ENCODE measurements around the gene EIF4G2.

DNA sequence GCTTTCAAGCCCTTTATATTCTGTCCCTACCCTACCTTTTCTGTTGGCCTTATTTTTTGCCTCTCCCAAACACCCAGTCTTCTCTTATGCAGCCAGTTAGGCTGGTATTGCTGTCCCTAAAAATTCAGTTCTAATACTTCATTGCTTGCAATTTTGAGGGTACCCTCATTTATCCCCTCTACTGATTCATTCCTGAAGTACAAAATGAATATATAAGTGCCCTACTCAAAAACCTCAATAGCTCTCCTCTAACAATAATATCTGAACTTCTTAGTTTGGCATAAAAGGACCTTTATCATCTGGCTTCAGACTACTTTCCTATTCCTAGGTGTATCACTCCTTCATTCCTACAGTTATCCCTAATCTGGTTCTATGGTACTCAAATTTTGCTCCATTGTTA lies 5.2 kb upstream of the EIF4G2 start:
- TF ChIP-seq, protein P1, sequence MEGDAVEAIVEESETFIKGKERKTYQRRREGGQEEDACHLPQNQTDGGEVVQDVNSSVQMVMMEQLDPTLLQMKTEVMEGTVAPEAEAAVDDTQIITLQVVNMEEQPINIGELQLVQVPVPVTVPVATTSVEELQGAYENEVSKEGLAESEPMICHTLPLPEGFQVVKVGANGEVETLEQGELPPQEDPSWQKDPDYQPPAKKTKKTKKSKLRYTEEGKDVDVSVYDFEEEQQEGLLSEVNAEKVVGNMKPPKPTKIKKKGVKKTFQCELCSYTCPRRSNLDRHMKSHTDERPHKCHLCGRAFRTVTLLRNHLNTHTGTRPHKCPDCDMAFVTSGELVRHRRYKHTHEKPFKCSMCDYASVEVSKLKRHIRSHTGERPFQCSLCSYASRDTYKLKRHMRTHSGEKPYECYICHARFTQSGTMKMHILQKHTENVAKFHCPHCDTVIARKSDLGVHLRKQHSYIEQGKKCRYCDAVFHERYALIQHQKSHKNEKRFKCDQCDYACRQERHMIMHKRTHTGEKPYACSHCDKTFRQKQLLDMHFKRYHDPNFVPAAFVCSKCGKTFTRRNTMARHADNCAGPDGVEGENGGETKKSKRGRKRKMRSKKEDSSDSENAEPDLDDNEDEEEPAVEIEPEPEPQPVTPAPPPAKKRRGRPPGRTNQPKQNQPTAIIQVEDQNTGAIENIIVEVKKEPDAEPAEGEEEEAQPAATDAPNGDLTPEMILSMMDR (IDR thresholded peaks at IDR 0.05; ENCODE audit: poor library complexity), result no peak
- no peak for TF ChIP-seq EZH2phosphoT487 (IDR thresholded peaks at IDR 0.05; ENCODE audit: low read depth, severe bottlenecking, unreplicated experiment)
